Small intestine (tissue), 7 donors: ENCODE data around the gene NEAT1. TPM values are rescaled to one million over a fixed set of nuclear protein-coding genes. Genes with fewer than 3 reads are reported as not detected.
A peak's percentile ranks its signal among the peaks of the same experiment; 100 is the strongest.

Experiments used
- DNase-seq, 2 donors: peaks; one replicate each; pipeline versions ENCODE4 v3.0.0 to v3.0.0-alpha.2; 2013
- FAIRE-seq: peaks from 2 replicates; lab custom pipeline; 2012; peaks lifted over from hg19 to GRCh38; lab: Jason Lieb, UNC
- H3K27ac ChIP-seq, 3 donors: one replicate each; pipeline ENCODE4 v1.5.1; 2013; ENCODE audit warnings: low read length in 2 of 3, mild to moderate bottlenecking in 2 of 3, control low read depth in 1 of 3, inconsistent platforms in 1 of 3, low read depth in 1 of 3, moderate library complexity in 1 of 3
- H3K27me3 ChIP-seq, 3 donors: one replicate each; pipeline ENCODE4 v1.6.1; 2013; ENCODE audit warnings: low read length in 3 of 3, inconsistent platforms in 1 of 3; ENCODE audit not compliant: control insufficient read depth in 3 of 3, insufficient read depth in 3 of 3
- H3K36me3 ChIP-seq, 3 donors: one replicate each; pipeline ENCODE4 v1.6.1; 2013; ENCODE audit warnings: low read length in 3 of 3, inconsistent platforms in 1 of 3, low read depth in 1 of 3, mild to moderate bottlenecking in 1 of 3, moderate library complexity in 1 of 3; ENCODE audit not compliant: control insufficient read depth in 3 of 3, insufficient read depth in 2 of 3
- H3K4me1 ChIP-seq, 3 donors: one replicate each; pipeline ENCODE4 v1.6.1; 2013; ENCODE audit warnings: low read length in 2 of 3, inconsistent platforms in 1 of 3, low read depth in 1 of 3, mild to moderate bottlenecking in 1 of 3, moderate library complexity in 1 of 3; ENCODE audit not compliant: control insufficient read depth in 3 of 3, insufficient read depth in 2 of 3
- H3K4me3 ChIP-seq, 3 donors: one replicate each; pipeline ENCODE4 v1.5.1; 2013; ENCODE audit warnings: low read length in 3 of 3, control low read depth in 1 of 3, inconsistent platforms in 1 of 3, low read depth in 1 of 3, mild to moderate bottlenecking in 1 of 3, moderate library complexity in 1 of 3
- H3K9me3 ChIP-seq, 2 donors: one replicate each; pipeline ENCODE4 v1.6.1; 2013; ENCODE audit warnings: low read depth in 1 of 2, low read length in 1 of 2; ENCODE audit not compliant: control insufficient read depth in 2 of 2, insufficient read depth in 1 of 2
- WGBS, 3 donors: extraction: QIAGEN DNeasy Blood & Tissue Kit; methylation state at CpG; one replicate each; pipeline ENCODE4 v1.1.7; 2013; 5-methylcytosine and 5-hydroxymethylcytosine counted together
- polyA plus RNA-seq, 4 donors: library from polyadenylated mRNA; stranded (reverse) in 3 of 4; unstranded in 1 of 4; fragments of 200-250 nt in 3 of 4; fragments of 120-200 nt in 1 of 4; gene quantifications; one replicate each; pipeline versions ENCODE4 v1.2.1 to v1.2.3, GENCODE V29; 2013
- donor health status: healthy with polysubstance abuse.
- donor health status: control.
- donor health status: control.
- donor health status: Bipolar disorder and iron deficiency.
- donor health status: healthy.

Gene NEAT1
- polyA plus RNA-seq, 4 donors = 256 to 3,420 (median 1,041) TPM

DNA sequence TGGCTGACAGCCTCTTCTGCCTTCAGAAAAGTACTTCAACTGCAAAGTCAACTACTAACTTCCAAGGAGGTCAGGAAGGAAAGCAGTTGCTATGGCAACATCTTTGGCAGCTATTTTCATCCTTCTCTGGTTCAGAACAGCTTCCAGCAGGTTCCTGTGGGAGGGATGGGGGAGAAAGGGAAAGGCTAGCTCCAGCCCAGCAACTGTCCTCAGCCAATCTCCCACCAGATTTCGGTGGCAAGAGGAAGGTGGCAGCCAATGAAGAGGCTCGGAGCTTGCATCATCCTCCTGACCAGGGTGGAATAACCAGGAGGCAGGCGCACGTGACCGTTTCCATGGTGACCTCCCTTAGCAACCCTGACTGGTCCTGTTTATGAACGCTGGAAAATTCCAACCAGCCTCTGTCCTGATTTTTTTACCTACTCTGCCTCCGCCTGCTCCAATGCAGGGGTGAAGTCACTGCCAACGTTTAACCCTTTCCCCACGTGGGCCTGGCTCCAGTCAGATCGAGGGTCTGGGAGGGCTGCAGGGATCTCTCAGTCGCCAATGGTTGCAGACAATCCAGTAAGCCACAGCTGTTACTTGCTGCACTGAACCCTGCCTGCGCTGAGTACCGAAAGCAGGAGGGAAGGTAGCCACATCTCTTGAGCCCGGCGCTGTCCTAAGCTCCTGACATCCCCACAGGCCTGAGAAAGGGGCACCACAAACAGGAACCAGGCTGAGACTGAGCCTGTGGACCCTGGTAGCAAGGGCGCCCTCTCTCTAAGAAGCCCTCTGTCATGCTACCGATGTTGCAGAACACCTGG is 65.1 kb downstream of the NEAT1 start:
- no peak overlapping the region for H3K4me3 ChIP-seq
- H3K27ac ChIP-seq = peak overlapping the region; percentile 54 to 95 (median 82)
- 11 to 16% (median 12%) methylated on average over 16 to 17 of the region's 17 CpGs for WGBS, 3 donors
- H3K9me3 ChIP-seq = no peaks in the 10 kb centered on the region
- H3K4me1 ChIP-seq = peaks cover 24 to 65% (median 24%) of the 10 kb centered on the region in 3 donors
- H3K27me3 ChIP-seq = no peaks in the 10 kb centered on the region
- peak; percentile 92 to 98 for DNase-seq
- no peaks in the 10 kb centered on the region for H3K36me3 ChIP-seq
- FAIRE-seq = no peak

DNA sequence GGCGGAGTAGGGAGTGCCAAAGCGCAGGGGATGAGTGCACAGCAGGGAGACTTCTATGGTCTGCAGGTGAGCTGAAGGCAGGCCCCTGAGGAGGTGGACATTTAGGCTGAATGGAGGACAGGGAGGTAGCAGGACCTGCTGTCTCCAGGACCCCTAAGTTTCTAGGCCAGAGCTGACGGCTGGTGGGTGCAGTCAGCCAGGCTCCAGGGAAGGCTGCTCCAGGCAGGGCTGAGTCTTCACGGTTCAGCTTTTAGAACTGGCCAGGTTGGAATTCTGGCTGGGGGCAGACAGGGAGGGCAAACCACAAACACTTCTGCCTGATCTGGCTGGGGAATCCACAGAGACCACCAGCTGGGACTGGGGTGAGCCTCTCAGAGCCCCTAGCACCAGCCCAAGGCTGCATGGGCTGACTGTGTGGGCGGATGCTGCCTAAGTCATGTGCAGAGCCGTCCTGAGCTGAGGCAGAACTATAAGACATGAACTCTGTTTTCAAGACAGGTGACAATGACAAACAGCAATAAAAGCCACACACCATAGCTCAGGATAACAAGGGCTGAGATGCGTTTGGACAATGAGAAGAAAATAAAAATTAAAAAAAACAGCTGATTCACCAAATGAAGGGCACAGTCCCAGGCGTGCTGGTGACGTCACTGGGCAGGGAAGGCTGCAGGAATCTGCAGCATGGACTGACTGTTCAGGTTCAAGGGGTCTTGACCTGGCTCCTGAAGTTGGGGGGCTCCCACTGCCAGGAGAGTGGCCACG is 65.9 kb downstream of the NEAT1 start:
- DNase-seq (peak in 1 of 2 donors; percentile 46), FAIRE-seq (no peak)
- Histone ChIP-seq H3K36me3 (no peaks in the 10 kb centered on the region), H3K27ac (peak overlapping the region; percentile 54 to 95 (median 82)), H3K4me1 (peaks cover 24 to 72% (median 24%) of the 10 kb centered on the region in 3 donors), H3K4me3 (no peak overlapping the region), H3K27me3 (no peaks in the 10 kb centered on the region), H3K9me3 (no peaks in the 10 kb centered on the region)
- 32 to 40% (median 38%) methylated on average over 10 of the region's 10 CpGs for WGBS, 3 donors

DNA sequence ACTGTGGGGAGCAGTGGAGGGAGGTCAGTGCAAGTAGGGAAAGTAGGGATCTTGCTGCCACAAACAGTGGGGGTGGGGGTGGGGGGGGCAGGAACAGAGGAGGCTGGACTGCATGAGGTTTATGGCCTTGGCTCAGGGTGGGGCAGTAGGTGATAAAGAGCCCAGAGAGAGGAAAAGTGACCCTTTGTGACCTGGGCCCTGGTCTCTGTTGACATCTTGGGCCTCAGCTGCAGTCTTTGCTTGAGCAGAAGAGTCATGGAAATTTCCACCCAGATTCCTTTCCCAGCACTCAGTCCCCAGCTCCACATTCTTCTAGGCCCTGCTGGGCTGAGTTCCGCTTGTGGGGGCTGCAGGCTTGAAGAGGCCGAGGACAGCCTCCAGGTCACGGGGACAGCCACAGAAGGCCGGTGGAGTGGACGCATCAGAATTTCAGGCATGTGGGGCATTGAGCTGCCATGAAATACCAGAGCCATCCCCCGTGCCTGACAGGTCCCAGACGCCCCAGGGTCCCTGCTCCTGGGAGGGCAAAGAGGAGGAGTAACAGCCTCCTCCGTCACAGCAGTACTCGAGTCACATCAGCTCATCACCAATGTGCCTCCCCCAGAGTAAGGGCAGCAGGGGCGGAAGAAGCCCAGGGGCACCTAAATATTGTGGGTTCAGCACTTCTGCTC is 66.6 kb downstream of the NEAT1 start:
- DNase-seq = peak; percentile 55 to 58
- H3K27ac ChIP-seq = peak overlapping the region; percentile 54 to 95 (median 82)
- H3K4me1 ChIP-seq = peaks cover 24 to 78% (median 24%) of the 10 kb centered on the region in 3 donors
- H3K4me3 ChIP-seq = no peak overlapping the region
- WGBS, 3 donors = 64 to 91% (median 83%) methylated on average over 9 to 10 of the region's 10 CpGs
- no peaks in the 10 kb centered on the region for H3K27me3 ChIP-seq
- FAIRE-seq = no peak
- H3K9me3 ChIP-seq = no peaks in the 10 kb centered on the region
- H3K36me3 ChIP-seq = no peaks in the 10 kb centered on the region

DNA sequence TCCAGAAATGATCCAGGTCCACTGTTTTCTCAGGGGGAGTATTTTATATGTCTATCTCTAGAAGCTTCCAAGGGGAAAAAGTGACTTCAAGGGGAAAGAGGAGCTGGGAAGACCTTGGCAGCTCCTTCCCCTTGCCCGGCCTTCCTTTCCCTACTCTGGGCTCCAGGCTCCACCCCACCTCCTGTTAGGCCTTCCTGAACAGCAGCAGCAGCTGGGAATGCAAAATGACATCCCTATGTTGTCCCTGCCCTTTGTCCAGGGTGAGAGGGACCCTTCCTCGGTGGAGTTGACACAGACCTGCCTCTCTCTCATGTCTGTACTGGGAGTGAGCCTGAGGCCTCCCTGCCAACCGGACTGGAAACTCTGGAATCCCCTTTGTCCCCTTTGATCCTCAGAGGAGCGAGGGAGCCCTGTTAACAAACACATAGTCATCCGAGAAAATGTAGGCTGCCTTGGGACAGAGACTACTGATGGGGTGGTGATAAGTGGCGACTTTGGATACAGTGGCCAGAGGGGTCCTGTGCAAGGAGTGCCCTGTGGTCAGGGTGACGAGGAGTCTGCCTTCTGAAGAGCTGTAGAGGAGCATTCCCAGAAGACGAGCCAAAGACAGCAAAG is 67.2 kb downstream of the NEAT1 start:
- FAIRE-seq (no peak), DNase-seq (peak; percentile 12 to 40)
- Histone ChIP-seq H3K4me3 (no peak overlapping the region), H3K9me3 (no peaks in the 10 kb centered on the region), H3K27me3 (no peaks in the 10 kb centered on the region), H3K36me3 (no peaks in the 10 kb centered on the region), H3K4me1 (peaks cover 24 to 83% (median 24%) of the 10 kb centered on the region in 3 donors), H3K27ac (peak overlapping the region; percentile 42 to 95 (median 82))
- WGBS, 3 donors = 51 to 64% (median 53%) methylated on average over 8 of the region's 8 CpGs

DNA sequence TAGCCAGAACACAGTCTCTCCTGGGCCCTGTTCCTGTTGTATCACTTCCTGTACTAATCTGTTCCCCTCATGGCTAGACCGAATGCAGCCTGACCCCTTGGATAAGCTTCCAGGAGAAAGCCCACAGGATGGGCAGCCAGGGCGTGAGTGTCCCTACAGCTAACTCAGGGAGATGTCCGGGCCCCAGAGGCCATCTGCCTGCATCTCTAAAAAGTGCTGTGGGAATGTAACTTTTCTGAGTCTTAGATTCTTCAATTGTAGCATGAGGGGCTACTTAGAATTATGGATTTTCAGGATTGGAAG is 68.5 kb downstream of the NEAT1 start:
- FAIRE-seq = no peak

DNA sequence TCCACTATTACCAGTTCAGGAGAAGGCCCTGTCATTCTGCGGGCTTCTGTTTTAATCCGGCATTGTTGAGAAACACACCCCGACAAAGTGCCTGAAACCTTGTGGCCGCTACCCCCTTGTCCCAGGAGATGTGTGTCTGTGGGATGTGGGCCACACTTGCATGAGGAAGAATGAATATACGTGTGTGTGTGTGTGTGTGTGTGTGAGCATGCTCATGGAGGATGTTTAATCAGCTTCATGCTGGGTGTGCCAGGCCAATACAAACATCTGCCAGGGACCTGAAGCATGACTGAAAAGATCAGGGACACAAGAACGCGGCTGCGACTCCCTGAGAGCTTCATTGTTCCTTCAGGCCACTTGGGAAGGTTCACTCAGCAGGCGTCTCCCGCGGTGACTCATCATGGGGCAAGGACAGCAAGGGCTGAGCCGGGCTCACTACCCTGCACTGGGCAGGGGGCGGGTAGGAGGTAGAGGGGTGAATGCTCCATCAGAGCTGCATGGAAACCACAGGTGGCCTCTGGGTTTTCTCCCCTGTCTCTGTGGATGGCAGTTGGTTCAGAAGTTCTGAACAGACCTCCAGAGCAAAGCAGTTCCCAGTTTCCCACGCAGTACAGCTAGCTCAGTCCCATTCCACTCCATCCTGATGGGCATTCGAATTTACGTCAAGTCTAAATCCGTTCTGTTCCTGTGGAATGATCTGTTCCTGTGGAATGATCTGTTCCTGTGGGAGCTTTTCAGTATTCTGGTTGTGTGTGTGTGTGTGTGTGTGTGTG is 69.2 kb downstream of the NEAT1 start:
- WGBS, 3 donors = 16 to 36% (median 31%) methylated on average over 17 of the region's 17 CpGs
- Histone ChIP-seq H3K4me3 (no peak overlapping the region), H3K27me3 (no peaks in the 10 kb centered on the region), H3K27ac (peak overlapping the region; percentile 67 to 95 (median 76)), H3K9me3 (no peaks in the 10 kb centered on the region), H3K4me1 (peaks cover 24 to 80% (median 30%) of the 10 kb centered on the region in 3 donors), H3K36me3 (no peaks in the 10 kb centered on the region)
- DNase-seq (peak; percentile 86 to 93), FAIRE-seq (no peak)

More for the DNA sequence above, 68.5 kb downstream of the NEAT1 start:
- H3K36me3 ChIP-seq = no peaks in the 10 kb centered on the region
- WGBS, 3 donors = 76 to 81% (median 76%) methylated on average over 3 of the region's 3 CpGs
- peak overlapping the region; percentile 67 to 95 (median 76) for H3K27ac ChIP-seq
- peaks cover 24 to 79% (median 24%) of the 10 kb centered on the region in 3 donors for H3K4me1 ChIP-seq
- H3K4me3 ChIP-seq = no peak overlapping the region
- no peak for DNase-seq
- no peaks in the 10 kb centered on the region for H3K9me3 ChIP-seq
- no peaks in the 10 kb centered on the region for H3K27me3 ChIP-seq

DNA sequence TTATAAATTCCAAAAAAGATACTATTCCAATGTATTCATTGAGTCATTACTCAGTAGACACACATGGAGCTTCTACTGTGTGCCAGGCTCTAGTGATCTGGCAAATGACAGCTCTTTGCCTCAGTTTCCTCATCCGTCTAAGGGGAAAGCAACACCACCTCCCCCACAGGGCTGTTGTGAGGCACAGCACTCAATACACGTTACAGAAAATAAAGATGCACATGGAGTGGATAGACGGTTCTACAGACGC is 69.7 kb downstream of the NEAT1 start:
- Histone ChIP-seq H3K36me3 (no peaks in the 10 kb centered on the region), H3K4me3 (no peak overlapping the region), H3K27ac (peak overlapping the region; percentile 67 to 95 (median 76)), H3K4me1 (peaks cover 24 to 80% (median 30%) of the 10 kb centered on the region in 3 donors), H3K27me3 (no peaks in the 10 kb centered on the region), H3K9me3 (no peaks in the 10 kb centered on the region)
- 55 to 67% (median 65%) methylated on average over 4 of the region's 4 CpGs for WGBS, 3 donors
- DNase-seq = no peak
- FAIRE-seq = no peak
